Esophagus squamous epithelium (tissue), 4 donors: ENCODE data around the gene CACNA1F.

ENCODE experiments used
- POLR2A ChIP-seq, 4 donors: fragments of 450-650 bp; IDR thresholded peaks; one replicate each; pipeline ENCODE4 v1.6.1; 2017; ENCODE audit warnings: antibody characterized with exemption in 4 of 4, mild to moderate bottlenecking in 4 of 4, moderate library complexity in 3 of 4
- TF ChIP-seq, protein P1 (sequence below), 6 experiments: fragments of 450-650 bp in 4 of 6; fragments of 200-600 bp in 2 of 6; sonication (generic) in 2 of 6; IDR thresholded peaks; one replicate each; pipeline ENCODE4 v1.5.1; 2016 to 2019; ENCODE audit warnings: antibody characterized with exemption in 6 of 6, mild to moderate bottlenecking in 4 of 6, moderate library complexity in 4 of 6

GRCh38 chrX:49160908-49161307 lies 72.2 kb downstream of the CACNA1F start:
- no peak for TF ChIP-seq POLR2A (IDR thresholded peaks at IDR 0.05)
- TF ChIP-seq, protein P1, sequence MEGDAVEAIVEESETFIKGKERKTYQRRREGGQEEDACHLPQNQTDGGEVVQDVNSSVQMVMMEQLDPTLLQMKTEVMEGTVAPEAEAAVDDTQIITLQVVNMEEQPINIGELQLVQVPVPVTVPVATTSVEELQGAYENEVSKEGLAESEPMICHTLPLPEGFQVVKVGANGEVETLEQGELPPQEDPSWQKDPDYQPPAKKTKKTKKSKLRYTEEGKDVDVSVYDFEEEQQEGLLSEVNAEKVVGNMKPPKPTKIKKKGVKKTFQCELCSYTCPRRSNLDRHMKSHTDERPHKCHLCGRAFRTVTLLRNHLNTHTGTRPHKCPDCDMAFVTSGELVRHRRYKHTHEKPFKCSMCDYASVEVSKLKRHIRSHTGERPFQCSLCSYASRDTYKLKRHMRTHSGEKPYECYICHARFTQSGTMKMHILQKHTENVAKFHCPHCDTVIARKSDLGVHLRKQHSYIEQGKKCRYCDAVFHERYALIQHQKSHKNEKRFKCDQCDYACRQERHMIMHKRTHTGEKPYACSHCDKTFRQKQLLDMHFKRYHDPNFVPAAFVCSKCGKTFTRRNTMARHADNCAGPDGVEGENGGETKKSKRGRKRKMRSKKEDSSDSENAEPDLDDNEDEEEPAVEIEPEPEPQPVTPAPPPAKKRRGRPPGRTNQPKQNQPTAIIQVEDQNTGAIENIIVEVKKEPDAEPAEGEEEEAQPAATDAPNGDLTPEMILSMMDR (IDR thresholded peaks at IDR 0.05): no peak
